ENCODE measurements around the gene FLNB. TPM values are rescaled to one million over a fixed set of nuclear protein-coding genes. Genes with fewer than 3 reads are reported as not detected.

FLNB gene
- total RNA-seq, 1 donor from 2014 or later: 115 TPM

- Histone ChIP-seq H3K36me3 (peaks cover 50% of the 10 kb centered on the region), H3K9me3 (no peaks in the 10 kb centered on the region), H3K27me3 (no peaks in the 10 kb centered on the region), H3K27ac (peak overlapping the region; percentile 51), H3K4me3 (no peak overlapping the region), H3K4me1 (peaks cover 7% of the 10 kb centered on the region)
- TF ChIP-seq, protein P1, sequence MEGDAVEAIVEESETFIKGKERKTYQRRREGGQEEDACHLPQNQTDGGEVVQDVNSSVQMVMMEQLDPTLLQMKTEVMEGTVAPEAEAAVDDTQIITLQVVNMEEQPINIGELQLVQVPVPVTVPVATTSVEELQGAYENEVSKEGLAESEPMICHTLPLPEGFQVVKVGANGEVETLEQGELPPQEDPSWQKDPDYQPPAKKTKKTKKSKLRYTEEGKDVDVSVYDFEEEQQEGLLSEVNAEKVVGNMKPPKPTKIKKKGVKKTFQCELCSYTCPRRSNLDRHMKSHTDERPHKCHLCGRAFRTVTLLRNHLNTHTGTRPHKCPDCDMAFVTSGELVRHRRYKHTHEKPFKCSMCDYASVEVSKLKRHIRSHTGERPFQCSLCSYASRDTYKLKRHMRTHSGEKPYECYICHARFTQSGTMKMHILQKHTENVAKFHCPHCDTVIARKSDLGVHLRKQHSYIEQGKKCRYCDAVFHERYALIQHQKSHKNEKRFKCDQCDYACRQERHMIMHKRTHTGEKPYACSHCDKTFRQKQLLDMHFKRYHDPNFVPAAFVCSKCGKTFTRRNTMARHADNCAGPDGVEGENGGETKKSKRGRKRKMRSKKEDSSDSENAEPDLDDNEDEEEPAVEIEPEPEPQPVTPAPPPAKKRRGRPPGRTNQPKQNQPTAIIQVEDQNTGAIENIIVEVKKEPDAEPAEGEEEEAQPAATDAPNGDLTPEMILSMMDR (IDR thresholded peaks at IDR 0.05): no peak
- intact Hi-C loops (cut with DNase I): no loop called here
- no peak for ATAC-seq
- DNase-seq: no peak
Observed at GRCh38 chr3:58112185-58112535, 103.9 kb downstream of the FLNB start.

DNA sequence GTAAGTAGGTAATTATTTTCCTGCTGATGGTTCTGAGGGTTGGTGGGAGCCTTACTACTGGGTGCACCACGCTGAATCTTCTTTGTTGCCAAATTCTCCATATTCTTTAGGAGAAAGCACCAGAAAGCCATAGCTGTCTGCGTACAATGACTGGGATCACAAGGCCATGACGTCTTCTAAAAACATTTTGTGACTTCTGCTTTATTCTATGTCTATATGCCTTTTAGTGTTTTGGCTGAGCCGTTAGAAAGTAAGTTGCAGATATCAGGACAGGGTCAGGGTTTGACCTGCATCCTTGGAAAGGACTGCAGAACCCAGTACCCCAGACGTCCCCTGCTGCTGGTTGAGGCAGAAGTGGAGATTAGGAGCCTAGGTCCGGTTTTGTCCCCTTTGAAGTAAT lies 107.0 kb downstream of the FLNB start:
- intact Hi-C loops (cut with DNase I): no loop called here

DNA sequence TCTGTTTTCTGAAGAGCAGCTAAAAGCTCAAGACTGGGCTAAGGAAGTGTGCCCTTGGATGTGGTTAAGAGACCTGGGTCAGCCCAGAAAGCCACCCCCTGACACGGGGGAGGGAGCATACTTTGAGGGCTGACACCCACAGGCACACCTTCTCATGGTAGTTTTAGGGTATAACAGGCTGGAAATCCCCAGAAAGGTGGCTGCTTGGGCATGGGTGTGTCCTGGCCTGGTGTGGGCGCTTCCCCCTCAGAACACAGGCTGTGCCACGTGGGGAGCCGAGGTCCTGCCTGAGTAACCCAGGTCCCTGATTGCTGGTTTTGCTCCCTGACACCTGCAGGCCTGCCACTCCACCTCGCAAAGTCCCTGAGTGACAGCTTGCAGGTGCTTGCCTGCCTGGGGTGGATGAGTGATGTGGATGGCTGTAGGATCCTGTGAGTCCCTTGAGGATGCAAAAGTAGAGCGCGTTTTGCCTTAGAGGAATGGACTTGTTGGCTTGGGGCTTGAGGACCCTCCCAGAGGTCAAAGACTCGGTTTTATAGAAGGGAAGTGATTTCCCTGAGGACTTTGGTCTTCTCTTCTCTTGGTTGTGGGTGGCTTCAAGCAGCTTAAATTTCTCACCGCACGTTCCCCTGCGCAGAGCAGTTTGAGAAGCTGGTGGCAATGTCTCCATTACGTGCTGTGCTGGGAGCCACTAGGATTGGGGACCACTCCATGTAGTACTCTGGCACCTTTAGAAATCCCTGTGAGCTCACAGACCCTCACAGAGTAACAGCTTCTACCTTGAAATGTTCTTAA lies 108.1 kb downstream of the FLNB start:
- TF ChIP-seq, protein P1 (IDR thresholded peaks at IDR 0.05): no peak
- DNase-seq: no peak

More for the DNA sequence above, 107.0 kb downstream of the FLNB start:
- DNase-seq: no peak
- Histone ChIP-seq H3K27ac (no peak overlapping the region), H3K27me3 (no peaks in the 10 kb centered on the region), H3K4me1 (peaks cover 26% of the 10 kb centered on the region), H3K4me3 (no peak overlapping the region), H3K9me3 (no peaks in the 10 kb centered on the region), H3K36me3 (peaks cover 47% of the 10 kb centered on the region)
- ATAC-seq: no peak
- TF ChIP-seq, protein P1 (IDR thresholded peaks at IDR 0.05): no peak

DNA sequence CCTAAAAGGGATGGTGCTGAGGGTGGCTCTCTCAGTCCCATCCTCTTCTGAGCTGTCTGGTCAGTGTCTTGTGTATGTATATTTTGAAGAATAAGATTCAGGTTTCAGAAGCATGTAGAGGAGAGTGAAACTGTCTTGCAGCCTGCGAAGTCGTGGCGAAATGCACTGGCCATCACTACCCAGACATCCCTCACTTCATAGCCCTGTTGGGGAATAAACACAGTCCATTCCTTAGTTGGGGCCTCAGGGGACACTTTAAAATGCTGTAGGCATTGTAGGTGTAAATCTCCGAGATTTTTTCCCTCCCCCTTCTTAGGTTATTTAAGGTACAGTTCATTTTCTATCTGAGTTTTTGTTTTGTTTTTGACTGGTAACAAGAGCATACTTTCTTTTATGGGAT lies 108.8 kb downstream of the FLNB start:
- Histone ChIP-seq H3K9me3 (no peaks in the 10 kb centered on the region), H3K36me3 (peaks cover 52% of the 10 kb centered on the region), H3K27me3 (no peaks in the 10 kb centered on the region), H3K4me1 (peaks cover 33% of the 10 kb centered on the region), H3K4me3 (no peak overlapping the region), H3K27ac (peak overlapping the region; percentile 30)
- DNase-seq (no peak), ATAC-seq (no peak)
- intact Hi-C loops (cut with DNase I): no loop called here
- TF ChIP-seq, protein P1 (IDR thresholded peaks at IDR 0.05): no peak

More for the DNA sequence above, 108.1 kb downstream of the FLNB start:
- no peaks in the 10 kb centered on the region for H3K9me3 ChIP-seq
- no peak for ATAC-seq
- H3K4me1 ChIP-seq: peaks cover 33% of the 10 kb centered on the region
- H3K27ac ChIP-seq: no peak overlapping the region
- no peaks in the 10 kb centered on the region for H3K27me3 ChIP-seq
- intact Hi-C loops (cut with DNase I): no loop called here
- H3K36me3 ChIP-seq: peaks cover 55% of the 10 kb centered on the region
- H3K4me3 ChIP-seq: no peak overlapping the region

- peaks cover 33% of the 10 kb centered on the region for H3K4me1 ChIP-seq
Observed at GRCh38 chr3:58117561-58118181, 109.4 kb downstream of the FLNB start.

More at GRCh38 chr3:58117561-58118181, 109.4 kb downstream of the FLNB start:
- DNase-seq (no peak), ATAC-seq (peak; percentile 29)
- TF ChIP-seq, protein P1 (IDR thresholded peaks at IDR 0.05): no peak
- H3K9me3 ChIP-seq: no peaks in the 10 kb centered on the region
- no peak overlapping the region for H3K4me3 ChIP-seq
- H3K36me3 ChIP-seq: peaks cover 48% of the 10 kb centered on the region
- H3K27ac ChIP-seq: peak overlapping the region; percentile 30
- intact Hi-C loops (cut with DNase I): no loop called here
- no peaks in the 10 kb centered on the region for H3K27me3 ChIP-seq

All from upper lobe of right lung (tissue), 1 donor.